ENCODE data around the gene SLC8A3.

SLC8A3 gene

GRCh38 chr14:70078329-70078728 lies 110.4 kb downstream of the SLC8A3 start:
- H3K27ac ChIP-seq (replicated peaks) = no peak overlapping the region

GRCh38 chr14:70077720-70078119 lies 111.0 kb downstream of the SLC8A3 start:
- TF ChIP-seq REST (IDR thresholded peaks at IDR 0.05; ENCODE audit: insufficient replicate concordance, low read depth) (no peak), SPI1 (IDR thresholded peaks at IDR 0.05; ENCODE audit: borderline replicate concordance, low read depth) (no peak), CTCF (IDR thresholded peaks at IDR 0.05; ENCODE audit: insufficient read depth, low read length) (no peak), POLR2AphosphoS5 (IDR thresholded peaks at IDR 0.05; ENCODE audit: low read depth) (no peak), GABPA (IDR thresholded peaks at IDR 0.05; ENCODE audit: low read depth) (no peak)
- H3K4me3 ChIP-seq (replicated peaks; ENCODE audit: insufficient read depth, low read length) = no peak overlapping the region
- DNase-seq (ENCODE audit: low read depth in 1 of 2, low spot score in 1 of 2) = no peak
- H3K27ac ChIP-seq (replicated peaks) = no peak overlapping the region
- no peaks in the 10 kb centered on the region for H3K27me3 ChIP-seq (ENCODE audit: insufficient read depth, poor library complexity, severe bottlenecking)

More at GRCh38 chr14:70078329-70078728, 110.4 kb downstream of the SLC8A3 start:
- no peak overlapping the region for H3K4me3 ChIP-seq (replicated peaks; ENCODE audit: insufficient read depth, low read length)
- TF ChIP-seq CTCF (IDR thresholded peaks at IDR 0.05; ENCODE audit: insufficient read depth, low read length) (no peak), REST (IDR thresholded peaks at IDR 0.05; ENCODE audit: insufficient replicate concordance, low read depth) (no peak), POLR2AphosphoS5 (IDR thresholded peaks at IDR 0.05; ENCODE audit: low read depth) (no peak), GABPA (IDR thresholded peaks at IDR 0.05; ENCODE audit: low read depth) (no peak), SPI1 (IDR thresholded peaks at IDR 0.05; ENCODE audit: borderline replicate concordance, low read depth) (no peak)
- H3K27me3 ChIP-seq (ENCODE audit: insufficient read depth, poor library complexity, severe bottlenecking) = no peaks in the 10 kb centered on the region
- no peak for DNase-seq (ENCODE audit: low read depth in 1 of 2, low spot score in 1 of 2)

- no peaks in the 10 kb centered on the region for H3K27me3 ChIP-seq (ENCODE audit: insufficient read depth, poor library complexity, severe bottlenecking)
- H3K4me3 ChIP-seq (replicated peaks; ENCODE audit: insufficient read depth, low read length) = no peak overlapping the region
- H3K27ac ChIP-seq (replicated peaks) = no peak overlapping the region
- TF ChIP-seq CTCF (IDR thresholded peaks at IDR 0.05; ENCODE audit: insufficient read depth, low read length) (no peak), REST (IDR thresholded peaks at IDR 0.05; ENCODE audit: insufficient replicate concordance, low read depth) (no peak), GABPA (IDR thresholded peaks at IDR 0.05; ENCODE audit: low read depth) (no peak), SPI1 (IDR thresholded peaks at IDR 0.05; ENCODE audit: borderline replicate concordance, low read depth) (no peak), POLR2AphosphoS5 (IDR thresholded peaks at IDR 0.05; ENCODE audit: low read depth) (no peak)
- no peak for DNase-seq (ENCODE audit: low read depth in 1 of 2, low spot score in 1 of 2)
Measured at GRCh38 chr14:70077005-70077404, 111.7 kb downstream of the SLC8A3 start.

All from HL-60 (cell line).